ENCODE results near the gene MTRF1L.

DNA sequence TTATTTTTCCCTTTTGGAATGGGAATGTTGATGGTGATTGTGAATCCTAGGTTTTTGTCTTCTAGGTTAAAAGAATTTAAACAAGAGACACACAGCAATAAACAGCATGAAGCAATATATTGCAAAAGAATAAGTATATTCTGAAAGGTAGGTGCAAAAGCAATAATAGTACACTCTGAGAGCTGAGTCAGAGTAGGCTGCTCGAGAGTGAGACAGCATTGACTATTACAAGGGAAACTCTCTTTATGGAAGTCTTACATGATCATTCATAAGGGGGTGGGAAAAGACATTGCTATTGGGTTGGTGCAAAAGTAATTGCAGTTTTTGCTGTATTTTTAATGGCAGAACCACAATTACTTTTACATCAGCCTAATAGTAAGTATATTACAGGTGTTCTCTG is 44.7 kb downstream of the MTRF1L start:
- TF ChIP-seq, protein P1, sequence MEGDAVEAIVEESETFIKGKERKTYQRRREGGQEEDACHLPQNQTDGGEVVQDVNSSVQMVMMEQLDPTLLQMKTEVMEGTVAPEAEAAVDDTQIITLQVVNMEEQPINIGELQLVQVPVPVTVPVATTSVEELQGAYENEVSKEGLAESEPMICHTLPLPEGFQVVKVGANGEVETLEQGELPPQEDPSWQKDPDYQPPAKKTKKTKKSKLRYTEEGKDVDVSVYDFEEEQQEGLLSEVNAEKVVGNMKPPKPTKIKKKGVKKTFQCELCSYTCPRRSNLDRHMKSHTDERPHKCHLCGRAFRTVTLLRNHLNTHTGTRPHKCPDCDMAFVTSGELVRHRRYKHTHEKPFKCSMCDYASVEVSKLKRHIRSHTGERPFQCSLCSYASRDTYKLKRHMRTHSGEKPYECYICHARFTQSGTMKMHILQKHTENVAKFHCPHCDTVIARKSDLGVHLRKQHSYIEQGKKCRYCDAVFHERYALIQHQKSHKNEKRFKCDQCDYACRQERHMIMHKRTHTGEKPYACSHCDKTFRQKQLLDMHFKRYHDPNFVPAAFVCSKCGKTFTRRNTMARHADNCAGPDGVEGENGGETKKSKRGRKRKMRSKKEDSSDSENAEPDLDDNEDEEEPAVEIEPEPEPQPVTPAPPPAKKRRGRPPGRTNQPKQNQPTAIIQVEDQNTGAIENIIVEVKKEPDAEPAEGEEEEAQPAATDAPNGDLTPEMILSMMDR (conservative IDR thresholded peaks at IDR 0.05): no peak
- no peak for TF ChIP-seq ZFX (IDR thresholded peaks at IDR 0.05)
